Activated T-cell treated with anti-CD3 and anti-CD28 coated beads, Interleukin-2, amount 50 U/mL, for 1 hour (primary cell): ENCODE measurements around the gene TXNDC12.
"Not testable (repeated sequence)": the region's sequence is repeated elsewhere in the genome, so short reads cannot be mapped to it uniquely, and the experiment has no call there.

Experiments used
- DNase-seq: peaks from one replicate; pipeline ENCODE4 v3.0.0-alpha.2; 2020

The TXNDC12 gene

DNA sequence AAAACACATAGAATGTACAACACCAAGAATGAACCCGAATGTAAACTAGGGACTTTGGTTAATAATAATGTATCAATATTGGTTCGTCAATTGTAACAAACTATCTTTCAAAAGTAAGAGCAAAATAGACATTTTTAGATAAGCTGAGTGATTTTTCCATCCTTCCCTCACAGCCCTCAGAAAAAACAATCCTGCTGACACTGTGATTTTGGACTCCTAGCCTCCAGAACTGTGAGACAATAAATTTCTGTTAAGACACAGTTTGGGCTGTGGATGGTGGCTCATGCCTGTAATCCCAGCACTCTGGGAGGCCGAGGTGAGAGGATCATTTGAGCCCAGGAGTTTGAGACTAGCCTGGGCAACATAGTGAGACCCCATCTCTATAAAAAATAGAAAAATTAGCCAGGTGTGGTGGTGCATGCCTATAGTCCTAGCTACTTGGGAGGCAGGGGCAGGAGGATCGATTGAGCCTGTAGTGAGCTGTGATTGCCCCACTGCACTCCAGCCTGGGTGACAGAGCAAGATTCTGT is 9.3 kb downstream of the TXNDC12 start:
- DNase-seq, result not testable (repeated sequence)

DNA sequence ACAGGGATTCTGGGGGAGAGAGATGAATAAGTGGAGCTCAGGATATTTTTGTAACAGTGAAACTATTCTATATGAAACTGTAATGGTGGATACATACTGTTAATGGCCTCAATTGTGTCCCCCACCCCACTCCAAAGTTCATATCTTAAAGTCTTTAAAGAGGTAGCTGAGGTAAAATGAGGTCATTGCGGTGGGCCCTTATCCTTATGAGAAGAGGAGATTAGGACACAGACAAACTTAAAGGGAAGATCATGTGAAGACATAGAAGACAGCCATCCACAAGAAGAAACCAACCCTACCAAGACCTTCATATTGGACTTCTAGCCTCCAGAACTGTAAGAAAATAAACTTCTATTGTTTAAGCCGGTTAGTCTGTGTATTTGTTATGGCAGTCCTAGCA is 9.8 kb downstream of the TXNDC12 start:
- DNase-seq, result no peak

DNA sequence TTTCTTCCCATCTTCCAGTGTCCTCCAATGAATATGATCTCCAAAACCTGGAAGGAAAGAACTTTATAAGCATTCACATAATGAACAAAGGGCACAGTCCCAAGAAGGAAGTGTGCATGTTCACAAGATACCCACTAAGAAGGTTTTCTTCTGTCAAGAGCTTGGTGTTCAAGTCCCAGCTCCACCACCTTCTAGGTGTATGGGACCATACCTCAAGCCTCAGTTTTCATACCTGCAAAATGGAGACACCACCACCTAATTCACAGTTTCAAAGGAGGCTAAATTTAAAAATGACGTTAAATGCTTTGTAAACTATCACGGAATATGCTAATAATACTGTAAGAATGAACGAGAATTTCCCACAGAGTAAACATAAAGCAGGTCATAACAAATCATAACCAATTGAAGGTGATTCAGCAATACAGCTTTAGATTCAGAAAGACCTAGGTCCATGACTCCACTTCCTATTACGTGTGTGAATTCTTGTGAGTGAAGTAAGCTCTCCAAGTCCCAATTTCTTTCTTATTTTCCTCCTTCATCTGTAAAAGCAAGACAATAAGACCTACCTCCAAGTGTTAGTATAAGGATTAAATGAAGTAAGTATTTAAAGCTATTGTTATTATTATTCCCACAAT is 13.3 kb downstream of the TXNDC12 start:
- no peak for DNase-seq

DNA sequence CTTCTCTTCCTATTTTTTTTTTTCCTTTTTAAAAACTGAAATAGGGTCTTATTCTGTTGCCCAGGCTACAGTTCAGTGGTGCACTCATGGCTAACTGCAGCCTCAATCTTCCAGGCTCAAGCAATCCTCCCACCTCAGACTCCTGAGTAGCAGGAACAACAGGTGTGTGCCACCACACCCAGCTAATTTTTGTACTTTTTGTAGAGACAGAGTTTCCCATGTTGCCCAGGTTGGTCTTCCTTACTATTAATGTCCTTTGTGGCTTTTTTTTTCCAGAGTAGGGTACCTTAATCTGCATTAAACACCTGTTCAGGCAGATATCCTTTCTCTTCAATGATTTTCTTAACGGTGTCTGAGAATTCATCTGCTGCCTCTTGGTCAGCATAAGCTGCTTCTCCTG is 17.1 kb downstream of the TXNDC12 start:
- DNase-seq, result no peak

DNA sequence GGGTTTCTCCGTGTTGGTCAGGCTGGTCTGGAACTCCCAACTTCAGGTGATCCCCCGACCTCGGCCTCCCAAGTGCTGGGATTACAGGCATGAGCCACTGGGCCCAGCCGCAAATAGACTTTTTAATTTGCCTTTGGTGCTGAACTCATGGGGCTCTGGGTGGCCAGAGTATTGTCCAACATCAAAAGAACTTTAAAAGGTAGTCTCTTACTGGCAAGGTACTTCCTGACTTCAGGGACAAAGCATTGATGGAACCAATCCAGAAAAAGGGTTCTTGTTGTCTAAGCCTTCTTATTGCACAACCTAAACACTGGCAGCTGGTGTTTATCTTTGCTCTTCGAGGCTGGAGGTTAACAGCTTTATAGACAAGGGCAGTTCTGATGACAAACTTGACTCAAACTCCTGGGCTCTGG is 17.6 kb downstream of the TXNDC12 start:
- no peak for DNase-seq

DNA sequence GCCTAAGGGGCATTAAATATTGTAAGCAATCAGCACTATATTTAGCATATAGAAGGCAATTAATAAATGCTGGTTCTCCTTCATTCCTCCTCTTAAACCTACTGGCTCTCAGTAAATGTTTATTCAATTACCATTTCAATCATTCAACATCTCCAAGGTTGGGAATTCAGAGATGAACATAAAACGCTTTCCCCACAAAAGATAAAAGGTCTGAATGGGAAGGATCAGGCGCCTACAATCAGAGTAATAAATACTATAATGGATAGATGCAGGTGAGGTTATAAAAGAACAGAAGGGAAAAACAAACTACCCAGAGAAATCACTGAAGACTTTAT is 21.0 kb downstream of the TXNDC12 start:
- DNase-seq, result no peak

DNA sequence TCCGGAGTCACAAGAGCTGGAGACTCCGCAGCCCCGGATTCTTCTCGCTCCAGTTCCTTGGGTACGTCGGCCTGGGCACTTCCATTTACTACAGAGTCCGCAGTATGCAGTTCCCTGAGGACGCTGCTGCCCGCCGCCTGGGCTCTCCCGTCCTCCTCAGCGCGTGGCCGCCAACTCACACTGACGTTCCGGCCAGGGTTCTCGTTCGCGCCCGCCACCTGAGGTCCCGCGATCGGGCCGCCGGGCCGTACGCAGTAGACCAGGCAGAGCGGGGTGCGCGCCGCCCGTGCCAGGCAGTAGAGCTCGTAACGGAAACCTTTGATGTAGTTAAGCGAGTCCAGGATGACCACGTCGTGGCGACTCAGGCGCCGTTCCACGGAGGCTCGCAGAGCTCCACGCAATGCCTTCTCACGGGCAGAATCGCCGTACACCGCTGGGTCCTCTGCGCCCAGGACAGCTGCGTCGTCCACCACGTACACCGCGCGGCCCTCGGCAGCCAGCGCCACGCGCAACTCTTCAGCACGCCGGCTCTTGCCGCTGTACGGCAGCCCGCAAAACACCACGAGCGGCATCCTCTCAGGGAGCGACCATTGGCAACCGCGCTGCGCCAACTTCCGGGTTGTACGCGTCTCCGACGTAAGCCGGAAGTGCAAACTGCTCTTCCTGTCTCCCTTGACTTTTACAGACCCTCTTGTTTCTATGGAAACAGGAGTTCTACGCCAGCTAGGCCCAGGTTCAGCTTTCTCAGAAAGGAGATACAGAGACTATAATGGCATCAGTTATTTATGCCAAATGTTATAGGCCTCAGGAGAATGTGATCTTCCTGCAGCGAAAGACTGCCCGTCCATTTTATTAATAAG is 21.6 kb downstream of the TXNDC12 start, which contains the start of gene KTI12:
Gene KTI12, minus strand, starts transcription at position 621 of the 860 bp plus-strand sequence. Its CDS starts 49 bp downstream, at position 572.
- DNase-seq, result peak; percentile 83

DNA sequence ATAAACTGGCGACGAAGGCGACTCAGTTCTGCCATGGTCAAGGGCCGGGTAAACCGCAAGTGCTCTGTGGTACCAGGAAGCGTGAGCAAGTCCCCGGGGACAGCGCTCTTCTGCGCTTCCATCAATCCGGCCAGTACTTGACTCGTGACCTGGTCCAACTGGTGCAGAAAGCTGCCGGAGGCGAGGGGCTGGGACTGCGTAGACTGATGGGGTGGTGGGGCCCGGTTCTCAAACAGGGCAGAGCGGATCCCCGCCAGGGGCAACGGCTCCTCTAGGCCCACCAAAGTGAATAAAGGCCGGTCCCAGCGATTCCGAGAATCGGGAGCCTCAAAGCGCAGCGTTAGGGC is 22.2 kb downstream of the TXNDC12 start:
- no peak for DNase-seq

DNA sequence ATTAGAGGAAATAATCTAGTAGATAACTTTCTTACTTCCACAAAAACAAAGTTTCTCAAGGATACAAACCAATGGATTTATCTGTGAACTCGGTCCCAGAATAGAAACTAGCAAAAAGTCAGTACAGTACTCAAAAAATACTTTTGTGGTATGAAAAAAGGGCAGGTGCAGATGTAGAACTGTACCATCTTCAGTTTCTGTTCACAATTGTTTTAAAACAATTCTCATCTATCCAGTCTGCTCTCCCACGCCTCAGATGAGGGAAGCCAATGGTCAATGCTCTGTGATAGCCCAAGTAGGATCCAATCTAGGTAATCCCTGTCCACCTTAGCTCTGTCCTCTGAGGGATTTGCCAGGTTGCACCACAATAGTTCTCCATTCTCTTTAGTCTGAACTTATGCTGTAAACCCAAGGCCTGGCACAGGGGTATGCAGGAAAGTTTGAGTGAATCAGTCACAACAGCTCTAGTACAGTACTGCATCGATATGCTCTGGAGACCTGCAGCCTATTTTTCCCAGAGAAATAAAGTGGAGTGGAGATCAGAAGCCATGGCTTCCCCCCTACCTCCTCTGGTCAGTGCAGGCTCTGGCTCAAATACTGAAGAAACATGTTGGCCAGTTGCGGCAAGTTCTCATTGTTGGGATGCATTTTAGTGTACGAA is 22.7 kb downstream of the TXNDC12 start:
- no peak for DNase-seq

DNA sequence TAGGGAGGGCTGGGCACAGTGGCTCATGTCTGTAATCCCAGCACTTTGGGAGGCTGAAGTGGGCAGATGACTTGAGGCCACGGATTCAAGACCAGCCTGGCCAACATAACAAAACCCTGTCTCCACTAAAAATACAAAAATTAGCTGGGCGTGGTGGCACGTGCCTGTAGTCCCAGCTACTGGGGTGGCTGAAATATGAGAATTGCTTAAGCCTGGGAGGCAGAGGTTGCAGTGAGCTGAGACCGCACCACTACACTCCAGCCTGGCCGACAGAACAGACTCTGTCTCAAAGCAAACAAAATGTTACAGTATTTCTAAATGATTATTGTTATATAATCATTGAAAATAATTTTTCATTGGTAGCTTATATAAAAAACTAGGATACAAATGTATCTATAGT is 26.2 kb downstream of the TXNDC12 start:
- DNase-seq, result not testable (repeated sequence)

DNA sequence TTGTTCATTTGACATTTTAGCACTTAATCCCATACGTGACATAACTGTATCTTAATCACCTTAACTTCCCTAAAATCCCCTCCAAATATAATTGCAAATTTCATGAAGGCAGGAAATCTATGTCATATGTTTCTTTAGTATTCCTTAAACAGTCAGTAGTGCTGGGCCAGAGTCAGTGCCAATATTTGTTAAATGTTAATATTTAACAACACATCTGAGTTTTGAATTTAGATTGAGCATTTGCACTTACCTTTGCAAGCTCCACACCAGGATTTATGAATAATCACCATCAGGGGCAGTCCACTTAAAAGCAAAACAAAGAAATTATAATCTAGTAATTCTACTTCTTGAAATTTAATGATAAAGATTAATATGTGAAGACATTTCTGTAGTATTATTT is 26.7 kb downstream of the TXNDC12 start:
- DNase-seq, result no peak

DNA sequence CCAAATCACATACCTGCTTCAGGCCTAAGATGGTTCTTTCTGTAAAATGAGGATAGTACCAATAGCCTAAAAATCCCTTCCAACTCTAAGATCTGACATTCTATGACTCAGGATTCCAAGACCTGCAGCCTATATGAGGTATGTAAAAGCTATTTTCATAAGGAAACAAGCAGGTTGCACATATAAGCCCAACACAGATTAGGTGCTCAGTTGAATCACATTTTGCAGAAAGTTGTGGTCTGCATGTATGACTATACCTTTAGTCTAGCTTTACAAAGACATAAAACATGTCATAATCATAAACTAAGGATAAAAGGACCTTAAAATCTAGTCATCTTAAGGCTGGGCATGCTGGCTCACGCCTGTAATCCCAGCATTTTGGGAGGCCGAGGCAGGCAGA is 28.7 kb downstream of the TXNDC12 start:
- no peak for DNase-seq

DNA sequence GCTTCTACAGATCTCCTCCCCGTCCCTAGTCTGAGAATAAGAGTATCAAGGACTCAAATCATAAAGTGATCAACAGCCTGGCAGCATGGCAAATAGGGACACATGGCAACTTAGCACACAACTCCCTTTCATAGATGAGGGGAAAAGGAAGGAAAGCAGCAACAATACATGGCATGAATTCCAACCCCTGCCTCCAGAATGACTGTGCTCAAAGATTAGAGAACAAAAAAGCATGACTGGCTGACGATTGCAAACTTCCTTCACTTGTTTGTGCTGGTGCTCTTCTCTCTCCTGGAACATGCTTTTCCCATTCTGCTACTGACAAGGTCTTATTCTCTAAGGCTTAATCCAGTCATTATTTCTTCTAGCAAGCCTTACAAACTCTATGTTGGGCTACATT is 32.9 kb downstream of the TXNDC12 start:
- DNase-seq, result no peak

DNA sequence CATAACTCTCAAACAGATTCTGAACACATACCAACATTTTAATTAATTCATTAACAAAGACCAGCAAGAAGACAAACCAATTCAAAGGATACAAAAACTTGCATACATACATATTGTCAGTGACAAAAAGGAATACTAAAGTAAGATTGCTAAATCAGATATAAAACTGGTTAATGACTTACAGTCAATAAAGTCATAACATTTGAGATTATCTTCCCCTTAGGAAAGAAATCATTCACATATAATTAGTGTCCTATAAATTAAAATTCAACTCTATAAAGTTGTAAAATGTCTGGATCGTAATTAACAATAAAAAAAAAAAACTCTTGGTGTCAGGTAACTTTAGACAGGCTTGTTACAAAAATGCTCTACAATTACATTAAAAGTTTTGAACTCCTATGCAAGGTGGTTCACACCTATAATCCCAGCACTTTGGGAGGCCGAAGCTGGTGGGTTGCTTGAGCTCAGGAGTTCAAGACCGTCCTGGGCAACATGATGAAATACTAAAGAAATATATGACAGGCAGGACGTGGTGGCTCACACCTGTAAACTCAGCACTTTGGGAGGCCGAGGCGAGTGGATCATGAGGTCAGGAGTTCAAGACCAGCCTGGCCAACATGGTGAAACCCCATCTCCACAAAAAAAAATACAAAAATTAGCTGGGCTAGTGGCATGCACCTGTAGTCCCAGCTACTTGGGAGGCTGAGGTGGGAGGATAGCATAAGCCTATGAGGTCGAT is 46.8 kb downstream of the TXNDC12 start:
- DNase-seq, result no peak

DNA sequence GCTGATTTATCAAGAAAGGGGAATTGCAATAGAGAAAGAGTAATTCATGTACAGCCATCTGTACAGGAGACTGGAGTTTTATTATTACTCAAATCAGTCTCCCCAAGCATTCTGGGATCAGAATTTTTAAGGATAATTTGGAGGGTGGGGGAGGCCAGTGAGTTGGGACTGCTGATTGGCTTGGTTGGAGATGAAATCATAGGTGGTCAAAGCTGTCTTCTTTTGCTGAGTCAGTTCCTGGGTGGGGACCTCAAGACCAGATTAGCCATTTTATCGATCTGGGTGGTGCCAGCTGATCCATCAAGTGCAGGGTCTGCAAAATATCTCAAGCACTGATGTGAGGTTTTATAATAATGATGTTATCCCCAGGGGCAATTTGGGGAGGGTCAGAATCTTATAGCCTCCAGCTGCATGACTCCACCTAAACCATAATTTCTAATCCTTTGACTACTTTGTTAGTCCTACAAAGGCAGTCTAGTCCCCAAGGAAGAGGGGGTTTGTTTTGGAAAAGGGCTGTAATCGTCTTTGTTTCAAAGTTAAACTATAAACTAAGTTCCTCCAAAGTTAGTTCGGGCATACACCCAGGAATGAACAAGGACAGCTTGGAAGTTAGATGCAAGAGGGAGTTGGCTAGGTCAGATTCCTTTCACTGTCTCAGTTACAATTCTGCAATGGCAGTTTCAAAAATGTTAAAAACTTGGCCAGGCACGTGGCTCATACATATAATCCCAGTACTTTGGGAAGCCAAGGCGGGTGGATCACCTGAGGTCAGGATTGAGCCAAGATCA is 47.6 kb downstream of the TXNDC12 start:
- DNase-seq, result no peak

DNA sequence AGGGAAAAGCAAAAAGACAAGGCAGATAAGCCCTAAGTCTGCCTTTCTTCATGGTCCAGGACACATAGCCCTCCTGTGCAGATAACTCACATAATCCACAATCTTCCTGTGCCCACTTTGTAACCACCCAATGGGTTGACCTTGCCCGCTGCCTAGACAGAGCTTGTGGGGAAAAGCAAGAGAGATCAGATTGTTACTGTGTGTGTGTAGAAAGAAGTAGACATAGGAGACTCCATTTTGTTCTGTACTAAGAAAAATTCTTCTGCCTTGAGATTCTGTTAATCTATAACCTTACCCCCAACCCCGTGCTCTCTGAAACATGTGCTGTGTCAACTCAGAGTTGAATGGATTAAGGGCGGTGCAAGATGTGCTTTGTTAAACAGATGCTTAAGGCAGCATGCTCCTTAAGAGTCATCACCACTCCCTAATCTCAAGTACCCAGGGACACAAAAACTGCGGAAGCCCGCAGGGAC is 48.9 kb downstream of the TXNDC12 start:
- not testable (repeated sequence) for DNase-seq

DNA sequence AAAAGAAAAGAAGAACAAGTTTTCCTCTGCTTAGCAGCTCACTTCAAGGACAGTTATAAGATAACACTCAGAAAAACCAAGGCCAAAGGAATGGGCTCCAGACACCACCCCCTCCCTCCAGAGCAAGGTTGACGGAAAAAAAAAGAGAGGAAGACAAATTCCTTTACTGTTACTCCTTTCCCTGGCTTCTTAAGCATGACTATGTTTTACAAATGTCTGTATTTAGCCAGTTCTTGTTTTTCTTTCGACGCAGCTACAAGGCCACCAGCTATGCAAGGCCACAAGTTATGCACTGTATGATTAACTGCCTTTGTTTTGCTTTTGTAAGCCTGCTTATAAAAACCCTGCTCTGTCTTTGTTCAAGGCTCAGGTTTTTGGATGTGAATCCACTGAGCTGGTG is 49.4 kb downstream of the TXNDC12 start:
- DNase-seq, result not testable (repeated sequence)

DNA sequence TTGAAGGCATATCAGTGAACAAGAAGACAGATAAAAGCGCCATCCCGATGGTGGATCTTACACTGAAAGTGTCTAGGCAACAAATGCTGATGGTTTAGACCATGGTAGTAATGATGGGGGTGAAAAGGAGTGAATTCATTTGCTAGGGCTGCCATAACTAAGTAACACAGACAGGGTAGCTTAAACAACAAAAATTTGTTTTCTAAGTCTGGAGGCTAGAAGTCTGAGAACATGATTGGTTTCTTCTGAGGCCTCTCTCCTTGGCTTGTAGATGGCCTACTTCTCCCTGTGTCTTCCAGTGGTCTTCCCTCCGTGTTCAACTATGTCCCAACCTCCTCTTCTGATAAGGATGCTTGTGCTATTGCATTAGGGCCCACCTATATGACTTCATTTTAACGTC is 51.1 kb downstream of the TXNDC12 start:
- DNase-seq, result no peak

DNA sequence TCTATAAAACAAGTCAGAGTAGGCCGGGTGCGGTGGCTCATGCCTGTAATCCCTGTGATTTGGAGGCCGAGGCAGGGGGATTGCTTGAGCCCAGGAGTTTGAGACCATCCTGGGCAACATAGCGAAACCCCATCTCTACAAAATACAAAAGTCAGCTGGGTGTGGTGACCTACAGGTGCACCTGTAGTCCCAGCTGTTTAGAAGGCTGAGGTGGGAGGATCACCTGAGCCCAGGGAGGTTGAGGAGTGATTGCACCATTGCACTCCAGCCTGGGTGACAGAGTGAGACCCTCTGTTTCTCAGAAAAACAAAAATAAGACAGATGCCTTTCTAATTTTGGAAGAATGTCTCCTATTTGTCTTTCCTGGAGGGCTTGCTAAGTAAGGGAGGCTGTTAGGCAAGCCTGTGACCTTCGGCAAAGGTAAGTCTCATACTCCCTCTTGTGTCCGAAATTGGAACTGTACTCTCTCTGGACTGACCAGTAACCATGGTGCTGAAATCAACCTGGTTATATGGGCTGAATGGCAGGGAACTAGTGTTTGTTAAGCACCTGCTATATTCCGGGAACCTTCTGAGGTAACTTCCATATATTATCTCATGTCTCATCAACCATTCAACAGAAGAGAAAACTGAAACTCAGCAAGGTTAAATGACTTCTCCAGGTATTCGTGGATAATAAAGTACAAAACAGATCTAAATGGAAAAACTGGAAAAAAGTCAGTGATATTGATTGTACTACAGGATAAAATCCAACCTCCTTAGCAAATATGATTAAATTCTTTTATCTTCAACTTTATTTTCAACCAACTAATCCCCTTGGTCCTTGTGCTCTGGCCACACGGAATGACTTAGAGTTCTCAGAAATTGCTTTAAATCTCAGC is 52.7 kb downstream of the TXNDC12 start:
- no peak for DNase-seq

DNA sequence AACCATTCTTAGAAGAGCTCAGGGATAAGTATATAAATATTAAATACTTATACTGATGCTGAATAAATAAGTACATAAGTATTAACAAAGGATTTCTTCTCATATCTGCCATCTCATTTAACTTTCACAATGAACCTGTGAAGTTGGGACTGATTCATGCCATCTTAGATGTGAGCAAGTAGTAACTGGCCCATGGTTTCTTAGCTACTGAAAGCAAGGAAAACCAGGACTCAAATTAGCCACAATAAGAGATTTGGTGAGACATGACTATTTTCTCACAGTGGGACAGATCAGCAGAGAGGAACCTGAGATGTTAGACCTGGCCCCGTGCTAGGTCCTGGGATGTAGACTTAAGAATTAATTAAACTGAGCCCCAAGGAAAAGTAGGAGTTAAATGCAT is 56.3 kb downstream of the TXNDC12 start:
- DNase-seq, result no peak

DNA sequence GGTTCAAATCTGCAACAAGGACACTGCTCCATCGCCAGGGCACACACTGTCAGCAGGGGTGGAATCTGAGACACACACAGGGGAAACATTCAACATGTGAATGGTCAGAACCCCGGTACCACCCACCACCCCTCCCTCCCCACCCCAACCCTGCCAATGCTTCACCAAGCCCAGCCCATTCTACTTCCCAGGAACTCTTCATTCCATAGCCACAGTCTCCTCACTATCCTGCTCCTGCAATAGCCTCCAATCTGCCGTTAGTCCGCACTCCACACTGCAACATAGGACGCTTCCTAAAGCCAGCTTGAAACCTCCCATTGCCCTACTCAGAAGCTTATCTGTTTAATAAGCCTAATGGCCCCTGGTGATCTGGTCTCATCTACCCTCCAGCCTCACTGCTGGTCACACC is 57.0 kb downstream of the TXNDC12 start:
- DNase-seq, result no peak
